ENCODE results near the gene NAV2. TPM values are rescaled to one million over a fixed set of nuclear protein-coding genes. Genes with fewer than 3 reads are reported as not detected.

The NAV2 gene
- total RNA-seq, 1 experiment from 2014 or later, result 2.1 TPM

DNA sequence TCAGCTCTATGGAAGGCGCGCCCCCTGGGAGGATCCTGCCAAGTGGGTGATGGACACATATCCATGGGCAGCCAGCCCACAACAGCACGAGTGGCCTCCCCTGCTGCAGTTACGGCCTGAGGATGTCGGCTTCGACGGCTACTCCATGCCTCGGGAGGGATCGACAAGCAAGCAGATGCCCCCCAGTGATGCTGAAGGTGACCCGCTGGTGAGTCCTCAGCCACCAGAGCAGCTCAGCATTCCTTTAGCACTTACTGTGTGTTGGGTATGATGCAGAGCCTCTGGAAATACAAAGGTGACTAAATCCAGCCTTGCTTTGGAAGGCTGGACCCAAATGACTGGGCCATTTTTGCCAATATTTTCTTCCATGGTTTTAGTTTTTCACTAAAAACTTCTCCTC, 402.0 kb downstream of the NAV2 start:
- no peaks in the 10 kb centered on the region for H3K9me2 ChIP-seq (ENCODE audit: insufficient read depth)
- ChIA-PET POLR2A (no interaction called here), CTCF (interaction anchor here (2.9 kb wide), 1 partner anchor 13 kb away, joined by 14 read pairs; no protein-coding TSS in a partner anchor), RAD21 (ENCODE audit: low non-redundant PET in 1 of 2, low total read pairs in 2 of 2, uncharacterized antibody in 2 of 2, unreplicated experiment in 2 of 2) (no interaction called here)
- H4K20me1 ChIP-seq (ENCODE audit: insufficient read depth), result no peaks in the 10 kb centered on the region
- H3K4me2 ChIP-seq (ENCODE audit: low read length), result no peak overlapping the region
- peaks cover 14 to 27% of the 10 kb centered on the region in 2 experiments for H3K4me1 ChIP-seq (ENCODE audit: control insufficient read depth in 1 of 2, insufficient read depth in 2 of 2, low read length in 2 of 2)
- no peak overlapping the region for H3K4me3 ChIP-seq (replicated peaks in 1 of 2; ENCODE audit: low read depth in 1 of 2, low read length in 2 of 2)
- TF ChIP-seq, protein P1, sequence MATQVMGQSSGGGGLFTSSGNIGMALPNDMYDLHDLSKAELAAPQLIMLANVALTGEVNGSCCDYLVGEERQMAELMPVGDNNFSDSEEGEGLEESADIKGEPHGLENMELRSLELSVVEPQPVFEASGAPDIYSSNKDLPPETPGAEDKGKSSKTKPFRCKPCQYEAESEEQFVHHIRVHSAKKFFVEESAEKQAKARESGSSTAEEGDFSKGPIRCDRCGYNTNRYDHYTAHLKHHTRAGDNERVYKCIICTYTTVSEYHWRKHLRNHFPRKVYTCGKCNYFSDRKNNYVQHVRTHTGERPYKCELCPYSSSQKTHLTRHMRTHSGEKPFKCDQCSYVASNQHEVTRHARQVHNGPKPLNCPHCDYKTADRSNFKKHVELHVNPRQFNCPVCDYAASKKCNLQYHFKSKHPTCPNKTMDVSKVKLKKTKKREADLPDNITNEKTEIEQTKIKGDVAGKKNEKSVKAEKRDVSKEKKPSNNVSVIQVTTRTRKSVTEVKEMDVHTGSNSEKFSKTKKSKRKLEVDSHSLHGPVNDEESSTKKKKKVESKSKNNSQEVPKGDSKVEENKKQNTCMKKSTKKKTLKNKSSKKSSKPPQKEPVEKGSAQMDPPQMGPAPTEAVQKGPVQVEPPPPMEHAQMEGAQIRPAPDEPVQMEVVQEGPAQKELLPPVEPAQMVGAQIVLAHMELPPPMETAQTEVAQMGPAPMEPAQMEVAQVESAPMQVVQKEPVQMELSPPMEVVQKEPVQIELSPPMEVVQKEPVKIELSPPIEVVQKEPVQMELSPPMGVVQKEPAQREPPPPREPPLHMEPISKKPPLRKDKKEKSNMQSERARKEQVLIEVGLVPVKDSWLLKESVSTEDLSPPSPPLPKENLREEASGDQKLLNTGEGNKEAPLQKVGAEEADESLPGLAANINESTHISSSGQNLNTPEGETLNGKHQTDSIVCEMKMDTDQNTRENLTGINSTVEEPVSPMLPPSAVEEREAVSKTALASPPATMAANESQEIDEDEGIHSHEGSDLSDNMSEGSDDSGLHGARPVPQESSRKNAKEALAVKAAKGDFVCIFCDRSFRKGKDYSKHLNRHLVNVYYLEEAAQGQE (IDR thresholded peaks at IDR 0.05; ENCODE audit: low read depth), result no peak
- TF ChIP-seq EZH2 (IDR thresholded peaks at IDR 0.05) (no peak), ZFX (IDR thresholded peaks at IDR 0.05) (no peak), SP1 (IDR thresholded peaks at IDR 0.05; ENCODE audit: low read depth) (no peak), EGR1 (IDR thresholded peaks at IDR 0.05; ENCODE audit: low read depth) (no peak), TCF7L2 (IDR thresholded peaks at IDR 0.05; ENCODE audit: borderline replicate concordance, extremely low read depth, insufficient read depth, insufficient read length) (no peak), FOSL1 (IDR thresholded peaks at IDR 0.05; ENCODE audit: low read depth) (no peak), EZH2phosphoT487 (IDR thresholded peaks at IDR 0.05; ENCODE audit: borderline replicate concordance) (no peak), SIN3A (IDR thresholded peaks at IDR 0.05; ENCODE audit: low read depth) (no peak), YY1 (IDR thresholded peaks at IDR 0.05; ENCODE audit: extremely low read depth, insufficient replicate concordance, low read depth, low read length) (no peak), ZNF274 (IDR thresholded peaks at IDR 0.05; ENCODE audit: low read depth, low read length) (no peak), CBX3 (IDR thresholded peaks at IDR 0.05; ENCODE audit: low read depth) (no peak), CEBPB (IDR thresholded peaks at IDR 0.05; ENCODE audit: low read depth) (no peak)
- TF ChIP-seq, protein P2, sequence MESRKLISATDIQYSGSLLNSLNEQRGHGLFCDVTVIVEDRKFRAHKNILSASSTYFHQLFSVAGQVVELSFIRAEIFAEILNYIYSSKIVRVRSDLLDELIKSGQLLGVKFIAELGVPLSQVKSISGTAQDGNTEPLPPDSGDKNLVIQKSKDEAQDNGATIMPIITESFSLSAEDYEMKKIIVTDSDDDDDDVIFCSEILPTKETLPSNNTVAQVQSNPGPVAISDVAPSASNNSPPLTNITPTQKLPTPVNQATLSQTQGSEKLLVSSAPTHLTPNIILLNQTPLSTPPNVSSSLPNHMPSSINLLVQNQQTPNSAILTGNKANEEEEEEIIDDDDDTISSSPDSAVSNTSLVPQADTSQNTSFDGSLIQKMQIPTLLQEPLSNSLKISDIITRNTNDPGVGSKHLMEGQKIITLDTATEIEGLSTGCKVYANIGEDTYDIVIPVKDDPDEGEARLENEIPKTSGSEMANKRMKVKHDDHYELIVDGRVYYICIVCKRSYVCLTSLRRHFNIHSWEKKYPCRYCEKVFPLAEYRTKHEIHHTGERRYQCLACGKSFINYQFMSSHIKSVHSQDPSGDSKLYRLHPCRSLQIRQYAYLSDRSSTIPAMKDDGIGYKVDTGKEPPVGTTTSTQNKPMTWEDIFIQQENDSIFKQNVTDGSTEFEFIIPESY (IDR thresholded peaks at IDR 0.05; ENCODE audit: extremely low read depth, insufficient replicate concordance, low read length), result no peak
- TF ChIP-seq, protein P3, sequence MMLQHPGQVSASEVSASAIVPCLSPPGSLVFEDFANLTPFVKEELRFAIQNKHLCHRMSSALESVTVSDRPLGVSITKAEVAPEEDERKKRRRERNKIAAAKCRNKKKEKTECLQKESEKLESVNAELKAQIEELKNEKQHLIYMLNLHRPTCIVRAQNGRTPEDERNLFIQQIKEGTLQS (IDR thresholded peaks at IDR 0.05), result no peak
- TF ChIP-seq, protein P4, sequence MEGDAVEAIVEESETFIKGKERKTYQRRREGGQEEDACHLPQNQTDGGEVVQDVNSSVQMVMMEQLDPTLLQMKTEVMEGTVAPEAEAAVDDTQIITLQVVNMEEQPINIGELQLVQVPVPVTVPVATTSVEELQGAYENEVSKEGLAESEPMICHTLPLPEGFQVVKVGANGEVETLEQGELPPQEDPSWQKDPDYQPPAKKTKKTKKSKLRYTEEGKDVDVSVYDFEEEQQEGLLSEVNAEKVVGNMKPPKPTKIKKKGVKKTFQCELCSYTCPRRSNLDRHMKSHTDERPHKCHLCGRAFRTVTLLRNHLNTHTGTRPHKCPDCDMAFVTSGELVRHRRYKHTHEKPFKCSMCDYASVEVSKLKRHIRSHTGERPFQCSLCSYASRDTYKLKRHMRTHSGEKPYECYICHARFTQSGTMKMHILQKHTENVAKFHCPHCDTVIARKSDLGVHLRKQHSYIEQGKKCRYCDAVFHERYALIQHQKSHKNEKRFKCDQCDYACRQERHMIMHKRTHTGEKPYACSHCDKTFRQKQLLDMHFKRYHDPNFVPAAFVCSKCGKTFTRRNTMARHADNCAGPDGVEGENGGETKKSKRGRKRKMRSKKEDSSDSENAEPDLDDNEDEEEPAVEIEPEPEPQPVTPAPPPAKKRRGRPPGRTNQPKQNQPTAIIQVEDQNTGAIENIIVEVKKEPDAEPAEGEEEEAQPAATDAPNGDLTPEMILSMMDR (IDR thresholded peaks at IDR 0.05 in 2 of 3, conservative IDR thresholded peaks at IDR 0.05 in 1 of 3; ENCODE audit: borderline replicate concordance in 1 of 3, insufficient read depth in 1 of 3, low read depth in 2 of 3, low read length in 2 of 3), result no peak
- TF ChIP-seq, protein P5, sequence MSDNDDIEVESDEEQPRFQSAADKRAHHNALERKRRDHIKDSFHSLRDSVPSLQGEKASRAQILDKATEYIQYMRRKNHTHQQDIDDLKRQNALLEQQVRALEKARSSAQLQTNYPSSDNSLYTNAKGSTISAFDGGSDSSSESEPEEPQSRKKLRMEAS (IDR thresholded peaks at IDR 0.05), result no peak
- no peaks in the 10 kb centered on the region for H3K36me3 ChIP-seq (ENCODE audit: control insufficient read depth in 1 of 2, insufficient read depth in 2 of 2, low read length in 2 of 2)
- H3K9me3 ChIP-seq (ENCODE audit: control insufficient read depth in 1 of 2, insufficient read depth in 1 of 2, low read depth in 1 of 2, low read length in 2 of 2), result no peaks in the 10 kb centered on the region
- no peak overlapping the region for H3K27ac ChIP-seq (ENCODE audit: low read depth, low read length)
- H3K79me2 ChIP-seq (ENCODE audit: insufficient read depth, low read length), result no peaks in the 10 kb centered on the region
- ATAC-seq (no peak), DNase-seq (ENCODE audit: low read depth, low spot score) (no peak)
- no peaks in the 10 kb centered on the region for H3K27me3 ChIP-seq (ENCODE audit: insufficient read depth, low read length)
- no peak overlapping the region for H2AFZ ChIP-seq (ENCODE audit: low read depth, low read length, poor library complexity, severe bottlenecking)
- H3K9ac ChIP-seq (ENCODE audit: low read length), result no peak overlapping the region
- intact Hi-C loops (cut with micrococcal nuclease), result loop anchor here (5.0 to 10.0 kb wide), 2 partner anchors 177 to 1040 kb away; no protein-coding TSS in a partner anchor
- no TSS peak for BruUV-seq (replicated peaks)

Data from HCT116 (cell line).